ENCODE results near the gene LIFR.

- TF ChIP-seq, protein P1, sequence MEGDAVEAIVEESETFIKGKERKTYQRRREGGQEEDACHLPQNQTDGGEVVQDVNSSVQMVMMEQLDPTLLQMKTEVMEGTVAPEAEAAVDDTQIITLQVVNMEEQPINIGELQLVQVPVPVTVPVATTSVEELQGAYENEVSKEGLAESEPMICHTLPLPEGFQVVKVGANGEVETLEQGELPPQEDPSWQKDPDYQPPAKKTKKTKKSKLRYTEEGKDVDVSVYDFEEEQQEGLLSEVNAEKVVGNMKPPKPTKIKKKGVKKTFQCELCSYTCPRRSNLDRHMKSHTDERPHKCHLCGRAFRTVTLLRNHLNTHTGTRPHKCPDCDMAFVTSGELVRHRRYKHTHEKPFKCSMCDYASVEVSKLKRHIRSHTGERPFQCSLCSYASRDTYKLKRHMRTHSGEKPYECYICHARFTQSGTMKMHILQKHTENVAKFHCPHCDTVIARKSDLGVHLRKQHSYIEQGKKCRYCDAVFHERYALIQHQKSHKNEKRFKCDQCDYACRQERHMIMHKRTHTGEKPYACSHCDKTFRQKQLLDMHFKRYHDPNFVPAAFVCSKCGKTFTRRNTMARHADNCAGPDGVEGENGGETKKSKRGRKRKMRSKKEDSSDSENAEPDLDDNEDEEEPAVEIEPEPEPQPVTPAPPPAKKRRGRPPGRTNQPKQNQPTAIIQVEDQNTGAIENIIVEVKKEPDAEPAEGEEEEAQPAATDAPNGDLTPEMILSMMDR (IDR thresholded peaks at IDR 0.05; ENCODE audit: poor library complexity, severe bottlenecking) = no peak
- TF ChIP-seq POLR2AphosphoS5 (IDR thresholded peaks at IDR 0.05) (no peak), EP300 (conservative IDR thresholded peaks at IDR 0.05; ENCODE audit: poor library complexity, severe bottlenecking) (no peak), RAD21 (conservative IDR thresholded peaks at IDR 0.05) (no peak), EZH2 (IDR thresholded peaks at IDR 0.05; ENCODE audit: borderline replicate concordance, insufficient read depth, low read length, poor library complexity, severe bottlenecking) (no peak), TAF1 (IDR thresholded peaks at IDR 0.05; ENCODE audit: low read depth) (no peak), SMC3 (conservative IDR thresholded peaks at IDR 0.05; ENCODE audit: poor library complexity) (no peak), MXI1 (conservative IDR thresholded peaks at IDR 0.05; ENCODE audit: poor library complexity, severe bottlenecking) (no peak)
- TF ChIP-seq, protein P2, sequence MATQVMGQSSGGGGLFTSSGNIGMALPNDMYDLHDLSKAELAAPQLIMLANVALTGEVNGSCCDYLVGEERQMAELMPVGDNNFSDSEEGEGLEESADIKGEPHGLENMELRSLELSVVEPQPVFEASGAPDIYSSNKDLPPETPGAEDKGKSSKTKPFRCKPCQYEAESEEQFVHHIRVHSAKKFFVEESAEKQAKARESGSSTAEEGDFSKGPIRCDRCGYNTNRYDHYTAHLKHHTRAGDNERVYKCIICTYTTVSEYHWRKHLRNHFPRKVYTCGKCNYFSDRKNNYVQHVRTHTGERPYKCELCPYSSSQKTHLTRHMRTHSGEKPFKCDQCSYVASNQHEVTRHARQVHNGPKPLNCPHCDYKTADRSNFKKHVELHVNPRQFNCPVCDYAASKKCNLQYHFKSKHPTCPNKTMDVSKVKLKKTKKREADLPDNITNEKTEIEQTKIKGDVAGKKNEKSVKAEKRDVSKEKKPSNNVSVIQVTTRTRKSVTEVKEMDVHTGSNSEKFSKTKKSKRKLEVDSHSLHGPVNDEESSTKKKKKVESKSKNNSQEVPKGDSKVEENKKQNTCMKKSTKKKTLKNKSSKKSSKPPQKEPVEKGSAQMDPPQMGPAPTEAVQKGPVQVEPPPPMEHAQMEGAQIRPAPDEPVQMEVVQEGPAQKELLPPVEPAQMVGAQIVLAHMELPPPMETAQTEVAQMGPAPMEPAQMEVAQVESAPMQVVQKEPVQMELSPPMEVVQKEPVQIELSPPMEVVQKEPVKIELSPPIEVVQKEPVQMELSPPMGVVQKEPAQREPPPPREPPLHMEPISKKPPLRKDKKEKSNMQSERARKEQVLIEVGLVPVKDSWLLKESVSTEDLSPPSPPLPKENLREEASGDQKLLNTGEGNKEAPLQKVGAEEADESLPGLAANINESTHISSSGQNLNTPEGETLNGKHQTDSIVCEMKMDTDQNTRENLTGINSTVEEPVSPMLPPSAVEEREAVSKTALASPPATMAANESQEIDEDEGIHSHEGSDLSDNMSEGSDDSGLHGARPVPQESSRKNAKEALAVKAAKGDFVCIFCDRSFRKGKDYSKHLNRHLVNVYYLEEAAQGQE (IDR thresholded peaks at IDR 0.05; ENCODE audit: borderline replicate concordance) = no peak
These were observed 121.3 kb downstream of the LIFR start for GRCh38 chr5:38434966-38435705.

Data from neural cell (in vitro differentiated cells).